Vagina (tissue), 2 donors: ENCODE measurements around the gene NEK6.

Experiments used
- CTCF ChIP-seq, 3 experiments: fragments of 450-650 bp in 2 of 3; fragments of 200-600 bp in 1 of 3; sonication (generic) in 1 of 3; IDR thresholded peaks; one replicate each; pipeline ENCODE4 v1.5.1; 2017 to 2019; ENCODE audit warnings: antibody characterized with exemption in 3 of 3, mild to moderate bottlenecking in 2 of 3, moderate library complexity in 2 of 3
- POLR2A ChIP-seq, 2 donors: fragments of 450-650 bp; IDR thresholded peaks; one replicate each; pipeline ENCODE4 v1.6.1; 2017; ENCODE audit warnings: antibody characterized with exemption in 2 of 2, mild to moderate bottlenecking in 2 of 2, moderate library complexity in 2 of 2
- POLR2AphosphoS5 ChIP-seq, 2 donors: sonication (generic); formaldehyde crosslinking; IDR thresholded peaks; one replicate each; pipeline ENCODE4 v1.9.0; 2017; ENCODE audit warnings: antibody characterized with exemption in 2 of 2, mild to moderate bottlenecking in 2 of 2, low read depth in 1 of 2; ENCODE audit not compliant: insufficient read depth in 1 of 2

- TF ChIP-seq POLR2A (IDR thresholded peaks at IDR 0.05), result no peak
- TF ChIP-seq CTCF (IDR thresholded peaks at IDR 0.05), result no peak
- no peak for TF ChIP-seq POLR2AphosphoS5 (IDR thresholded peaks at IDR 0.05; ENCODE audit: insufficient read depth in 1 of 2, low read depth in 1 of 2)
These were observed 97.5 kb downstream of the NEK6 start for GRCh38 chr9:124355039-124355940.
